DMS114 treated with DMSO at 0.1 percent for 48 hours (cell line): ENCODE results near the gene MOB3A.

Experiments used
- DNase-seq: peaks from one replicate; lab custom pipeline; 2025; ENCODE audit not compliant: unreplicated experiment; lab: John Stamatoyannopoulos, UW

MOB3A gene

GRCh38 chr19:2047449-2048103, 48.5 kb downstream of the MOB3A start:
- no peak for DNase-seq

- DNase-seq: no peak
Measured at GRCh38 chr19:2047076-2047448, 49.1 kb downstream of the MOB3A start.

- no peak for DNase-seq
Measured at GRCh38 chr19:2046046-2046907, 49.8 kb downstream of the MOB3A start.

- DNase-seq: no peak
Measured at GRCh38 chr19:2045501-2046045, 50.6 kb downstream of the MOB3A start.

GRCh38 chr19:2044709-2045500, 51.2 kb downstream of the MOB3A start:
- DNase-seq: no peak

GRCh38 chr19:2043961-2044708, 52.0 kb downstream of the MOB3A start:
- DNase-seq: no peak

- no peak for DNase-seq
Measured at GRCh38 chr19:2043251-2043641, 52.9 kb downstream of the MOB3A start.

GRCh38 chr19:2042485-2043250, 53.5 kb downstream of the MOB3A start:
- DNase-seq: no peak

GRCh38 chr19:2041683-2042484, 54.2 kb downstream of the MOB3A start:
- DNase-seq: no peak

GRCh38 chr19:2041433-2041682, 54.8 kb downstream of the MOB3A start:
- DNase-seq: no peak

- DNase-seq: no peak
Measured at GRCh38 chr19:2040647-2041432, 55.3 kb downstream of the MOB3A start.

- DNase-seq: no peak
Measured at GRCh38 chr19:2039959-2040646, 56.0 kb downstream of the MOB3A start.

GRCh38 chr19:2039089-2039958, 56.8 kb downstream of the MOB3A start:
- no peak for DNase-seq

GRCh38 chr19:2038284-2039088, 57.6 kb downstream of the MOB3A start:
- no peak for DNase-seq

GRCh38 chr19:2037651-2038255, 58.4 kb downstream of the MOB3A start:
- DNase-seq: no peak

GRCh38 chr19:2036424-2036823, 59.7 kb downstream of the MOB3A start:
- no peak for DNase-seq
